NCI-H146 treated with DMSO at 0.1 percent for 48 hours (cell line): ENCODE data around the gene AGBL1.
"Not testable (repeated sequence)": the region's sequence is repeated elsewhere in the genome, so short reads cannot be mapped to it uniquely, and the experiment has no call there.

ENCODE experiments used
- DNase-seq: peaks from one replicate; lab custom pipeline; 2025; ENCODE audit not compliant: unreplicated experiment; lab: John Stamatoyannopoulos, UW

Gene AGBL1

DNA sequence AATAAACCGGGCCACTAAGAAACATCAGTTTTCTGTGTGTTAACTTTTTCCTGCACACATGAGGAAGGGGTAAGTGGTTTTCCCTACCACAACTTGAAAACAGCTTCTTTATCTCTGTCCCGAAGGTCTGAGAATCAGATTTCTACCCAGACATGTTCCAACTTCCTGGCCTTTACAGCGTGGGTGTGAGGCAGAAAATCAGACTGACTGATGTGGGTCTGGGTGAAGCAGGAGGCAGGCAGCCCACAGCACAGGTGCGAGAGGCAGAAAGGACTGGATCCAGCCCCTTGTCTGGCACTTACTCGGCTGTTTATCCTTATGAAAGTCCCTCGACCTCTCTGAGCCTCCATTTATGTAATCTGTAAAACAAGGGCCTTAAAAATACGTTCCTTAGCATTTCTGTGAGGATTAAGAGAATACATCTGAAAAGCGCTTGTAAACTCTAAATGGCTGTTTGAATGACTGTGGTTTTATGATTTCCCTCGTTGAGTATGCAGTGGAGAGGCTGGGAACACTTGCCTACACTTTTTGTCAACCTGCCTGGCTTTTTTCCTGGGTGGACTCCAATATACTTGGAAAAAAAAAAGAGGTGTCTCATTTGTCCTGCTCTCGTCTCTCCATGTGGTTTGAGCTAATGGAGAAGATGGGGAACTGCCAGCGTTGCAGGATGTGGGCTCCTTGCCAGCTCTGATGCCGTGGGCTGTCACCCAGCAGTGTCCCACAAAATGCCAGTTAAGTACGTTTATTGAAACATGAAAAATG lies 3.1 kb downstream of the AGBL1 start:
- DNase-seq, result no peak

DNA sequence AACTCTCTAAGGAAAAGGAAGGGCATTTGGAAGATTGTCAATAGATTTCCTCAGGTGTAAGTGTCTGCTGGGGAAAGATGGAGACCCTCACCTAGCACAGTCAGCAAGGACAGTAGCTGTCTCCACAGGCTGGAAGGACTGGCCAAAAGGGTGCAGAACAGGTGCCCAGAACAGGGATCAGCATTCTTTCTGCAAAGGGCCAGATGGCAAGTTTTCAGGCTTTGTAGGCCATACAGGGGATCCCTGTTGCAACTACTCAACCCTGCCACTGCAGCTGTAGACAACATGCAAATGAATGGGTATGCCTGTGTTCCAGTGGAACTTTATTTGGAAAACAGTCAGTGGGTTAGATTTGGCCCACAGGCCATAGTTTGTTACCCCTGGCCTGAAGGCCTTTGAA lies 8.1 kb downstream of the AGBL1 start:
- DNase-seq, result no peak

GRCh38 chr15:86089422-86089821 lies 9.8 kb downstream of the AGBL1 start:
- no peak for DNase-seq

- DNase-seq, result no peak
Observed at GRCh38 chr15:86101818-86102217, 22.1 kb downstream of the AGBL1 start.

DNA sequence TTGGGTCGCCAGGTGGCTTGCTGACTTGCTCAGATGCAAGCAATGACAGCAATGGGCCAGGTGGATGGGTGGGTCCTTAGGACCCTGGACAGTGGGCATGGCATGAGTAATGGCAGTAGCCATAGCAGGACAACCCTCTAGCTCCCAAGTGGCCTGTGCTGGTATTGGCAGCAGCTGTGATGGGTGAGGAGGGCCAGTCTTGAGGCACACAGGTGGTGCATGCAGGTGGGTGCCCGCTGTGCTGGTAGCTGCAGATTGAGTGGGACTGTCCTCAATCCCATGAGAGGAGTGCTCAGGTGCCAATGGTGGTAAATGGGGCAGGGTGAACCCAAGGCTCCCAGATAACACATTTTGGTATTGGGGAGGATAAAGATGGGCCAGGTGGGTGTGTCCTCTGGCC lies 24.2 kb downstream of the AGBL1 start:
- no peak for DNase-seq

DNA sequence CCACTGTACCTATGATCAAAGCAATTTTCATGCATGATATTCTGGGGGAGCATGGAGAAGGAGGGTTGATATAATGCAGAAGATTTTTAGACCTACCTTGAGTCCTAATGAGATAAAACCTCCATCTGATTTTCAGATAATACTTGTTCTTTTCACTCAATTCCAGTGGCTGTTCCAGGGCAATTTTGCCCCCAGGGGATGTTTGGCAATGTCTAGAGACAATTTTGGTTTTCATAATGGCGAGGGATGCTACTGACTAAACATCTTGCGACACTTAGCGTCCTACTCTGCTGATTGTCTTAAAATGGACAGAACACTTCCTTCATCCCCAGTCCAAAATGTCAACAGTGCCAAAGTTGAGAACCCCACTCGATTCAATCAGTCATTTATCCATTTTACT lies 26.6 kb downstream of the AGBL1 start:
- DNase-seq, result no peak

DNA sequence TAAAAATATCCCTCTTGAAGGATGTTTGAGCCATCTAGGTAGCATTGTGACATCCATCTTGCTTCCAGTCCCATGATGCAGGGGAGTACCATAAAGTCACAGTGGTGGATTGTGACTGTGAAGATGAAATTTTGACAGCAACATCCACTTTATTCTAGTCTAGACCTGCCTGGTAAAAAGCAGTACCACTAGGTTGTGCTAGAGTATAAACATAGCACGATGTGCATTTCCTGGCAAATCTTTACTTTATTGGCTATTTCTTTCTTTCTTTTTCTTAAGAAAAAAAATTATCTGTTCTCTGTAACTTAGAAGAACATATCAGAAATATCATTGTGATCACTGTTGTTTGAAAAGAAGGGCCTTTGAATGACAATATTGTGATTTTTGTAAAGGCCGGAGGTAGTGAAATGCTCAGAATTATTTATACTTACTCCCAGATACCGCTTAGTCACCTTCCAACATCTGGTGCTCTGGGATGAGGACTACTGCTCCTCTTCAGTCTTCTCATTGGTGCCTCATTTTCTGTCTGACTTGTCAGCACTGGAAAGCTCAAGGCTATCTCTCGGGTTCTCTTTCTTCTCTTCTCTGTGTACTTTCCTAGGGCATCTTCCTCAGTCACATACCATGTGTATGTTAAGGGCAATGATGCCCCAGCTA lies 35.6 kb downstream of the AGBL1 start:
- DNase-seq, result no peak

- no peak for DNase-seq
Observed at GRCh38 chr15:86121568-86122225, 42.0 kb downstream of the AGBL1 start.

DNA sequence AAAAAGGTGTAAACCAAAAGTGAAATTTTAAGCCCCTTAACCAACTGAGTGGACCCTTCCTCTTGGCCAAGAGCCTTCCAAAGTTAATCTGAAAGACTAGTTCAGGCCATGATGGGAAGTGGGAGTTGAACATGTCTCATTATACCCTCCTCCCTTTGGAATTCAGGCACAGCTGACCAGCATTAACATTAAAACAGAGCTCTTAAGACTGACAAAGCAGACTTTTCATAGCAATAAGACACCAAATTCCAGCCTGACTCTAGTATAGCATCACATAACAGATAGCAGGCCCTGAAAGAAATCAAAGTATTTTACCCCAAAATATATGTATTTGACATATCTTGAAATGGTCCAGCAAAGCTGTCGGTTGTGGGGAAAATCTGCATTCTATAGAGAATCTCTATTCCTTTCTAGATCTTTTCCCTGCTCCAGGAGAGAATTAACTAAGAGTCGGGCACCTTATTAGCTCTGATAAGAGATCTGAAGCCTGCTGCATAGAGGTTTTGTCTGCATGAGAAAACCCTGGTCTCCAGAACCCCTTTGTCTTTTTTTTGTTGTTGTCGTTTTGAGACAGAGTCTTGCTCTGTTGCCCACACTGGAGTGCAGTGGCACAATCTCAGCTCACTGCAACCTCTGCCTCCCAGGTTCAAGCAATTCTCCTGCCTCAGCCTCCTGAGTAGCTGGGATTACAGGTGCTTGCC lies 43.2 kb downstream of the AGBL1 start:
- not testable (repeated sequence) for DNase-seq

GRCh38 chr15:86125775-86126174 lies 46.1 kb downstream of the AGBL1 start:
- no peak for DNase-seq

GRCh38 chr15:86127547-86127946 lies 47.9 kb downstream of the AGBL1 start:
- no peak for DNase-seq

DNA sequence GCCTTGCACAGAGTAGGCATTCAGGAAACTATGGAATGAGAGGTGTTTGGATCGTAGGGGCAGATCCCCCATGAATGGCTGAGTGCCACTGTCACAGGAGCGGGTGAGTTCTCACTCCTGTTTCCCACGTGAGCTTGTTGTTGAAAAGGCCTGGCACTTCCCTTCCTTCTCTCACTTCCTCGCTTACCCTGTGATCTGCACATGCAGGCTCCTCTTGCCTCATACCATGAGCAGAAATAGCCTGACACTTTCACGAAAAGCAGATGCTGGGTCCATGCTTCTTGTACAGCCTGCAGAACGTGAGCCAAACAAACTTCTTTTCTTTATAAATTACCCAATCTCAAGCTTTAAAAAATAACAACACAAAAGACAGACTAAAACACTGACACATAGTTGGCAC lies 55.4 kb downstream of the AGBL1 start:
- DNase-seq, result no peak

DNA sequence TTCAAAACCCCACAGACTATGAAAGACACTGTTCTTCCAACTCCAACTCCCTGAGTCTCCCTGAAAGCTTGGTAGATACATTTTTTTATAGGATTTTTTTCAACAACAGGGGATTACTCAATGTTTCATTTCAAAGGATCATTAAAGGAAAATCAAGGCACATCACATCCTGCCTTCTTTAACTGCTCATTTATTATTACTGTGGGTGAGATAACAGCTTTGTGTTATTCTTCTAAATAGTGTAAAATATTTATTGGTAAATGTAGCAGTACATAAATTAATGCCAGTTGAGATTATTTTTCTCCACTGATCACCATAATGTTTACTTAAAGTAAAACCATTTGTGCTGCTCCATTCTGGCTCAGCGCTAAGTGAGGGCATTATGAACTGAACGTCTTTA lies 57.2 kb downstream of the AGBL1 start:
- no peak for DNase-seq

- no peak for DNase-seq
Observed at GRCh38 chr15:86138798-86139197, 59.1 kb downstream of the AGBL1 start.

- DNase-seq, result no peak
Observed at GRCh38 chr15:86139828-86140227, 60.2 kb downstream of the AGBL1 start.

DNA sequence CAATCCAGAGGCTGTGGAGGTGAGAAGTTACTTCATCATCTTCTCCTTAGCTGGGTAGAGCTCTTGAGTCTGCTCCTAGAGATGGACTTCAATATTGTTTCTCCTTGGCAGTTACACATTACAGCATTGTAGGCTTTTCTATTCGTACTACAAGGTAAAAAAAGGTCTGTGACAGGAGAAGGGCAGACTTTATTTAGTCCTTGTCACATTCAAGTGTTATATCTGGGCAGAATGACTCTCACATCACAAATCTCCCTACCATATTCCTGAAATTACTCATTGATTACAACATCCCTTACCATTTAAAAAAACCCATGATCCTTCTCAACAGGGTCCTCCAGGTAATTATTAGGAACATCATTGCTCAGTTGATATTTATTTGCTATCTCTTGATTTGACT lies 75.0 kb downstream of the AGBL1 start:
- DNase-seq, result no peak

GRCh38 chr15:86155551-86155950 lies 75.9 kb downstream of the AGBL1 start:
- DNase-seq, result no peak

- DNase-seq, result no peak
Observed at GRCh38 chr15:86157606-86158293, 78.1 kb downstream of the AGBL1 start.

DNA sequence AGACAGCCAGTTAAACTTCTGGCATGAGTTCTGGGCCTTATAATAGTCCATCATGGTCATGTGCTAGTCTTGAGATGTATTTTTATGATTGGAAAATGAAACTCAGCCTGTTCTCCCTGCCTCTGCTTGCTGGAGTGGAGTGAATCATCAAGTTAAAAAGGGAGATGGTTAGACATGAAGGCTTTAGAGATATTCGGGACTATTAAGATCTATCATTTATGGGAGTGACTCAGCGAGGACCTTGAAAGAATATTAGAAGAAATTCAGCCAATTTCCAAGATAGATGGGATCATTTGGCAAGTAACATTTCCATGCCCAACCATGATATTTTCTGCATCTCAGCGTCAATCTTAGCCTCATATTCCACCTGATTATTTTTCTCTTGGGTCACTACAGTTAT lies 79.8 kb downstream of the AGBL1 start:
- DNase-seq, result no peak

GRCh38 chr15:86161250-86161649 lies 81.6 kb downstream of the AGBL1 start:
- no peak for DNase-seq

- no peak for DNase-seq
Observed at GRCh38 chr15:86162172-86162591, 82.5 kb downstream of the AGBL1 start.
